D341Med (cell line): ENCODE results near the gene LNX1.
"Not testable (repeated sequence)": the region's sequence is repeated elsewhere in the genome, so short reads cannot be mapped to it uniquely, and the experiment has no call there.

Source experiments
- DNase-seq: peaks from one replicate; pipeline ENCODE4 v3.0.0; 2012; ENCODE audit warnings: low spot score

Gene LNX1

DNA sequence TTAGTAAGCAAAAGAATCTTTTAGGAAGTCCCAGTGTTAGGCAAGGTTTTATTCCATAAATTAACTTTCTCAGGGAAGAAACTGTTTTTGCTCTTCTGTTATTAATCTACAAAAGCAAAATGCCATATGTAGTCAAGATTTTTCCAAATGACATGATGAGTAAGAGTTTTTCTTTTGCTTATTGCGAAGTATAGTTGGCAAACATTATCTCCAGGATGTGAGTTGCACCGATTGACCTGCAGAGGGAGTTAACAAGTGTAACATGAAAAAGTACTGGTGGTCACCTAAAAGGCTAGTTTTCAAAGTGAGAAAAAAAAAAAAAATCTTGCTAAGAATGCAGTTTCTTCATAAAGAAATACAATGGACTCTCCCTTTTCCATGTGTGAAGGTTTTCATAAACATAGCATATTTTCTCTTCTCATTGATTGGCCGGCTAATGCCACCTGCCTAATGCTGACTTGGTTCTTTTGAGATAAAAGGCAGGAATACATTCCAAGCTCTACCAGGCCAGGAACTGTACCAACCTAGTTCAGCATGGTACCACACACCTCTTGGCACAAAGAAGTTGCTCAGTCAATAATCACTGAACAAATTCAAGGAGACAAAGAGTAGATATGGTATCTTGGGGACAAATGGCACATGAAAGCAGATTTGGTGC lies 100.2 kb downstream of the LNX1 start:
- DNase-seq, result no peak

DNA sequence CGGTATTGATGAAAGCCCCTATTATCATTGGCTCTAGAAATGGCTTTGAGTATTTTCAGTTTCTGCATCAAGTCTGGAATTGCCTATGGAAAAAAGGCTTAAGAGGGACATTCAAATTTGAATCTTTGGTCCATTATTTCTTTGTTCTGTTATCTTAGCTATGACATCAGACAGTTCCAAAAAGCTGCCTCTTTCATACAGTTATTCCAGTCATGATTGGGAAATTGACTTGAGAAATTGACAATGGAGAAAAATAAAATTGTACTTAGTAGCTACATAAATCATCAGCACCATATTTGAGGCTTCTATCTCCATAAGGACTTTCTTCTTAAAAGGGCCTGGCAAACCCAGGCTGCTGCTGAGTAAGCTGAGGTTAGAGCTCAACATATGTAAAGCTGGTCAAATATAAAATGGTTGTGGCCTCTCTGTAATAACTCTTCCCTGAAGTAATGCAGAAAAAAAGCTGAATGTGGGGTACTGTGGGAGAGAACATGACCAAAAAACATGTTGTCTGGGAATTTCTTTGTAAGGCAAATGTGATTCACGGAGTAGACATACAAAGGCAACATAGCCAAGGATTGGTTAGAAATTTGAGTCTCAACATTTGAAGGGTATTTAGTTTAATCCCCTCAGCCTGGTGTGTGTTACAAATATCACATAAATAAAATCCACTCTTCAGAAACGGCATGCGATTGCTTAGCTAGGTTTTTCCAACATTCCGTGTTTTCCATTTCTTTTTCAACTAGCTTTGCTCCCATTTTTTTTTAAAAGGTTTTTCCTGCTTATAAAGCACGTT lies 100.9 kb downstream of the LNX1 start:
- DNase-seq, result no peak

- DNase-seq, result no peak
These were observed 101.9 kb downstream of the LNX1 start for GRCh38 chr4:53489279-53489889.

- no peak for DNase-seq
These were observed 103.5 kb downstream of the LNX1 start for GRCh38 chr4:53487766-53488165.

DNA sequence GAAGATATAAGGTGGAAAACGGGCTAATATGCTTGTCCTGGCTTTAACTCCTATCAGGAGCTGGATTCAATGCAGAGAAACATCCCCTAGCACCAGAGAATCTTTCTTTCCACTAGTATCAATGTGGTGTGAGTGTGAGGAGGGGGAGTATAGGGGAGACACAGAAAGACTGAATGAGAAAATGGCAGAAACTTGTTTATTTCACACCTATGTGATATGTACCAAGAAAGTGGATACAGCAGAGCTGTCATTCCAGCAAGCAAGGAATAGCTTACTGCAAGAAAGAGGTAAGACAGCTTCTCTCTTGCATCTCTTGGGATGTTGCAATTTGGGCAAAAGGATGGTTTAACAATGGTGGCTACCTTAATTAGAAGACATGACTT lies 105.6 kb downstream of the LNX1 start:
- no peak for DNase-seq

GRCh38 chr4:53484911-53485657 lies 106.2 kb downstream of the LNX1 start:
- no peak for DNase-seq

GRCh38 chr4:53483250-53483649 lies 108.0 kb downstream of the LNX1 start:
- DNase-seq, result no peak

- no peak for DNase-seq
These were observed 109.7 kb downstream of the LNX1 start for GRCh38 chr4:53481586-53481985.

DNA sequence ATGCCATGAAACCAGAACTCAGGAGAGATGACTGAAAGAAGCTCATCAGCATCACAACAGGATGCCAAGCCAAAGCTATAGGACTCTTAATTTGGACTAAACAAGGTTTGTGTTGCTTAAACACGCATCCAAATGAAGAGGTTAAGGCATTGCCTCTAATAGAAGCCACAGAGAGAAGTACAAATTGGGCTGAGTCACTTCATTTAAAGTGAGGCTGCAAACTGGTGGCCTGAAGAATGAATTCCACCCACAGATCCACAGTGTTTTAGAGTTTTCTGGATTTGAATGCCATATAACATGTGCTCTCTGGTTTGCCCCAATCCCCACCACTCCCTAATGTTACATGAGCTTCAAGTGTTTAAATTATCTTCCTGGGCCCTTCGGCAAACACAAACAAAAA lies 110.4 kb downstream of the LNX1 start:
- no peak for DNase-seq

DNA sequence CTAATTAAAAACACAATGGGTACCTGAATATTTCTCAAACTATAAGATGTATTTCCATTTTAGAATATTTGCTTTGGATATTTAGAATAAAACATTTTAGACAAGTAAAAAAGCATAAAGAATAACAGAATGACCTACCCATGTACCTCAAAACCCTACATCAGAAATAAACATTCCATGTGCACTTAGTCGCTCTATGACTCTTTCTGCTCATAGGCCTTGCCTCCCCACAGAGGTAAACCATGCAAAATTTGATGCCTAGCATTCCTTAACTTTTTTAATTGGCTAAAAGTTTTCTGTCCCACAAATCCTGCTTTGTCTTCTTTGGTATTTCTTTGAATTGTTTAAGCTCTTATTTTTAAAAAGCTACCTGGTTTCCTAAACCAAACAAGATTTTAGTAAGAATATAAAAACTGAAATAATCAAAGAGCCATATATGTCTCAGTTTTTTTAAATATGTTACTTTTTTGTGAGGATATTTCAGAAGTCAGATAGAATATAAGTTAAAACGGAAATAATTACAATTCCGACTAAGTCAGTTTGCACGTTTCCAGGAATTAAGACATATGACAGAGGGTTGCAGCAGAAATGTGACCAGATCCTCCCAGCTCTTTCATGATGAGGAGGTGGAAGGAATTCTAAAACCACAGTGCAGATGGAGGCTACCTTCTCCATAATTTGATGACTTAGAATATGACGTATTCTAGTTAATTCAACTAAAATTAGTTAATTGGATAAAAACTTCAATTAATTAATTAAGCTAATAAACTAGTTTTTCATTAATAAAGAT lies 111.4 kb downstream of the LNX1 start:
- DNase-seq, result no peak

DNA sequence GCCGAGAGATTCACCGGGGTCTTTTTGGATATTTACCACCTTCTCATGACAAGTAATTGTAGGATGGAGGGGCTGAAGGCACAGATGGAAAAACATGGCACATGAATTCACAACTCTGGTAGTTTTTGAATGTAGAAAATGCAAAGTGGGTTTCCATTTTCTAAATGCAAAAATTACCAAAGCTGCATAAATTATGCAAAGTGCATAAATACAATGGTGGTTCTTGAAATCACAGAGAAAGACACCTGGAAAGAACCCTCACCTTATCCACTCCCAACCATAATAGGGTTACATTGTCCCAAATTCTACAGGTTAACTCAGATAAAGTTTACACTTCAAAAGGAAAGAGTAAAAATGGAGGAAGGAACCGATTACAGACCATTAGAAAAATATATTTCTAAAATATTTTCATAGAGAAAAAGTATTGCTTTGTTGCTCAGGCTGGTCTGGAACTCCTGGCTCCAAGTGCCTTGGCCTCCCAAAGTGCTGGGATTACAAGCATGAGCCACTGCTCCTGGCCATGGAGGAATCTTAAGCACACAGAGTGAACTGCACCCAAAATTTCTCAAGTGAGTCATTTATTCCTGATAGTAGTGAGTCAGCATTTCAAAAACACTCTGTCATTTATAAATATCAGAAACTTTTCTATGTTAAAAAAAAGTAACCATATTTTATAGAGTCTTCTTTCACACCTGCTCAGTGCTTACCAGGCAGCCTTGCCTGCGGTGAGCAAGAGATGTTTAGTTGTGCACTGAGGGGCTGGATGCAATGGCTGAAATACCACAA lies 112.4 kb downstream of the LNX1 start:
- DNase-seq, result no peak

DNA sequence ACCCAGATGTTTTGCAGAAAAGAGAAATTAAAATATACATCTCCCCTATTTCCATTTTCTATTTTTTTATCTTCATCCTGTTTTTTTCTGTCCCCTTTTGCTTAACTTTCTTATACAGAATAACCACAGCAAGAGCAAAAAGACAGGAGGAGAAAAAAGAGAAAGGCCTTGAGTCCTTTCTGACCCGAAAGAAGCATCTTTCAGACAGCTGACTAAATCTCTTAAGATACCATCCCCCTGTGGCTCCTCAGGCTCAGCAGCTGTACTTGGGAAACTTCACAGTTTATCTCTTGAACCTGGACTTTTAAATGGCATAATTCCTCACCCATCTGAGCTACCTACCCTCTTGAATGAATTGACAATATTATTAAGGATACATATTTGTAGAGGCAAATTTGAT lies 113.7 kb downstream of the LNX1 start:
- DNase-seq, result no peak

DNA sequence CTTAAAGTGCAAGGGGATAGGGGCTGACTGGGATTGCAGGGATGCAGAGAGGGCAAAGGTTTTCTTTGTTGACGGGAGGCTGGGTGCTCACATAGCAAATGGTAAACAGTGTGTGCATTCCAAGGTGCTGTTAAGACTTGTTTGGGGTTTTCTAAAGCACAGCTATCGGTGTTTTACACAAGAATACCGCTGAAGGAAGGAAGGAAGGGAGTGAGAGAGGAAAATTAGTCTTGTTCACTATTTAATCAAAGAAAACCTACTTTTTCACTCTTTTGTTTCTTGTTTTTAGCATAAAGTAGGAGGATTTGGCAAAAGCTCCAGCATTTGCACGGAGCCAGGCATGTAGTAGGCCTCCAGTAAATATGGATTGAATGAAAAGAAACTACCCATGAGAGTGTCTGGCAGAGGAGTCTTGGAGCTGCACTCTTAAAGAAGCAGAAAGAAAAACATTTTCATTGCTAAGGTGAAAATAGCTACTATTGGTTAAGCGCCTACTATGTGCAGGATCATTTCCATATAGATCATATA lies 114.2 kb downstream of the LNX1 start:
- DNase-seq, result no peak

DNA sequence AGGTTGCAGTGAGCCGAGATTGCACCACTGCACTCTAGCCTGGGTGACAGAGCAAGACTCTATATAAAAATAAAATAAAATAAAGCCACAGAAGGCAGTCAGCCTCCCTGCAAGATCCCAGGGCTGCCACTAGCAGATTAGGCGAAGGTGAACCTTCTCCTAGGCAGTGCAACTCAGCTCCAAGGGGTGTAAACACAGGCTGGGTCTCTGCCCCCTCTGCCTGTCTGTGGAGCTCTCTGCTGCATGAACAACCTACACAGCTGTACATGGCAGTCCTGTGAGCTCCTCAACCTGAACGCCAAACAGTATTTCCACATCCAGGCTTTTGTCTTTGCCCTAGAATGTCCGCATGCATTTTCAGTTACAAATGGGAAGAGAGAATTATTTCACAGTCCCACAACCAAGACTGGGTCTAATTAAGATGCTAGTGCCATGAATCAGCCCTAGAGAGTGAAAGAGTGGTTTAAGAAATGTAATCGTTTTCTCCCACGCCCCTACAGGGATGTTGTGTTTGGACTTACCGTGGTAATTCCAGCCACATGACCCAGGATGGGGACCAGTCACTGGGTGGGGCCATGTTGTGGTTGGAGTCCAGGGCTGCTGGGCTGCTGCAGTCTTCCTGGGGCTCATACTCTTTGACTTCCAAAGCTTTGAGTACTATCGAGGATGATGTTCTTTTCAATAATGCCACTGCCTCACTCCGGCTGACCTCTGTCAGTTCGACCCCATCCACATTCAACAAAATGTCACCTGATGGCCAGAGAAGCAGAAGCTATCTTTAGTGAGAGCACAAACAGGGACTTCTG lies 114.9 kb downstream of the LNX1 start:
- DNase-seq, result no peak

DNA sequence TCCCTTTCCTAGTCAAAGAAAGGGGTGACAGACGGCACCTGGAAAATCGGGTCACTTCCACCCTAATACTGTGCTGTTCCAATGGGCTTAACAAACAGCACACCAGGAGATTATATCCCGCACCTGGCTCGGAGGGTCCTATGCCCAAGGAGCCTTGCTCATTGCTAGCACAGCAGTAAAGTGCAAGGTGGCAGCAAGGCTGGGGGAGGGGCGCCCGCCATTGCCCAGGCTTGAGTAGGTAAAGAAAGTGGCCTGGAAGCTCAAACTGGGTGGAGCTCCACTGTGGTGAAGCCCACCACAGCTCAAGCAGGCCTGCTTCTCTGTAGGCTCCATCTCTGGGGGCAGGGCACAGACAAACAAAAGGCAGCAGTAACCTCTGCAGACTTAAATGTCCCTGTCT lies 124.7 kb downstream of the LNX1 start:
- not testable (repeated sequence) for DNase-seq

GRCh38 chr4:53465891-53466290 lies 125.4 kb downstream of the LNX1 start:
- no peak for DNase-seq

DNA sequence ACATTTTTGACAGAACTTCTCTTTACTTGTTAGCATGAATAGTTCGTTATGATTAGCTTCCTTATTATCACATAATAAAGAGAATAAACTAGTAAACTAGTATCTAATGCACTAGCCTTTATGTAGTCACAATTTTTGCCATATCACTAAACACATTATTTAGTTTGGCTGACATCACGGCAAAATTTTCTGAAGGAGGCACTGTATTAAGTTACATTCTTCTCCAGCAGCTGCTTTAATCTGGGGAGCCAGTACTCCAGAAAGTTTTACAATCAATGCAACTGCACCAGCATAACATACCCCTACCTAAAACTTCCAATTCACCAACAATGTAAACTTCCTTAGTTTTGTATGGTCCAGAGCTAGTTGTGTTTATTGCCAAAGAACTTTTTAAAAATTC lies 126.0 kb downstream of the LNX1 start:
- no peak for DNase-seq

DNA sequence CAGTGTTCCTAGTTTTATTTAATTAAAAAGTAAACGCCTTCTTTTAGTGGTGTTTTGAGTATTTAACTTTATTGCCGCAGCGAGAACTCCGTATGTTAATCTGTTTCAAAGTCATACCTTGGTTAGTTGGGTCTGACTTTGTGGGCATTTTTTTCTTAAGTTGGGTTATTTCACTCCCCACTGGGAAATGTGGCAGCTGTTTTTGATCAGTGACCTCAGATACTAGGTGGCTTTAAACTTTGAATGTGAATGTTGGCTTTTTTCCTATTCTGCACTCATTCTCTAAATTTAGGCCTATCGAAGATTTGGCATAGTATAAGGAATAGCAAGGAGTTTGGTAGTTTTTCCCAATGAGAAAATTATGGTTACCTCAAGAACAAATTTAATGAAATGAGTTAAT lies 127.9 kb downstream of the LNX1 start:
- DNase-seq, result no peak

DNA sequence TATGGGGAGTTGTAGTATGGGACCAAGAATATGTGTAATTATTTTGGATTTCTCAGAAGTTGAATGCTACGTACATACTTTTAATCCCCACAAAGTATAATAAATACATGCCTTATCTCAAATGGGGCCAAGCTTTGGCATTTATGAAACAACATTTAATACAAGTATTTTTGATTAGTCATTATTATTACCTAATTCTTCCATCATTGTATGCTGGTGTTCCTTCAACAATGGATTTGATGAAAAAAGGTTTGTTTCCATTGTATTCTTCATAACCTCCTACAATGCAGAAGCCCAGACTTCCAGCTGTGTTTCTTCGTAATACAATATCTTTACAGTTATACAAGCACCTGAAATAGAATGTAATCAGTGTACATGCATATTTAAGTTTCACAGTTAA lies 130.0 kb downstream of the LNX1 start:
- DNase-seq, result no peak

GRCh38 chr4:53459548-53459947 lies 131.7 kb downstream of the LNX1 start:
- DNase-seq, result no peak
